ENCODE data around the gene PTF1A.

Gene PTF1A

DNA sequence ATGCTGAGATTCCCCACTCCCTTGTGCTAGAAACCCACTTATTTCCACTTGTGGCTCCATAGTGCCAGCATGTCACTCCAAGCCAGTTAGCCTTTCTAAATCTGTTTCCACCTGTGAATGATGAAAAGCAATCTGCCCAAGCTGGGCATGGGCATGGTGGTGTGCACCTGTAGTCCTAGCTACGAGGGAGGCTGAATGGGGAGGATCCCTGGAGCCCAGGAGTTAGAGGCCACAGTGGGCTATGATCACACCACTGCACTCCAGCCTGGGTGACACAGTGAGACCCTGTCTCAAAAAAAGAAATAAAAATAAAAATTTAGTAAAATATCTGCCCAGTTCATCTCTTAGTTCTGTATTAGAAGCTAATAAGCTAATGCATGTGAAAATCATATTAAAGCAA lies 5.0 kb upstream of the PTF1A start:
- TF ChIP-seq, protein P1, sequence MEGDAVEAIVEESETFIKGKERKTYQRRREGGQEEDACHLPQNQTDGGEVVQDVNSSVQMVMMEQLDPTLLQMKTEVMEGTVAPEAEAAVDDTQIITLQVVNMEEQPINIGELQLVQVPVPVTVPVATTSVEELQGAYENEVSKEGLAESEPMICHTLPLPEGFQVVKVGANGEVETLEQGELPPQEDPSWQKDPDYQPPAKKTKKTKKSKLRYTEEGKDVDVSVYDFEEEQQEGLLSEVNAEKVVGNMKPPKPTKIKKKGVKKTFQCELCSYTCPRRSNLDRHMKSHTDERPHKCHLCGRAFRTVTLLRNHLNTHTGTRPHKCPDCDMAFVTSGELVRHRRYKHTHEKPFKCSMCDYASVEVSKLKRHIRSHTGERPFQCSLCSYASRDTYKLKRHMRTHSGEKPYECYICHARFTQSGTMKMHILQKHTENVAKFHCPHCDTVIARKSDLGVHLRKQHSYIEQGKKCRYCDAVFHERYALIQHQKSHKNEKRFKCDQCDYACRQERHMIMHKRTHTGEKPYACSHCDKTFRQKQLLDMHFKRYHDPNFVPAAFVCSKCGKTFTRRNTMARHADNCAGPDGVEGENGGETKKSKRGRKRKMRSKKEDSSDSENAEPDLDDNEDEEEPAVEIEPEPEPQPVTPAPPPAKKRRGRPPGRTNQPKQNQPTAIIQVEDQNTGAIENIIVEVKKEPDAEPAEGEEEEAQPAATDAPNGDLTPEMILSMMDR (IDR thresholded peaks at IDR 0.05; ENCODE audit: low read depth, low read length, missing control alignments): no peak
- DNase-seq (ENCODE audit: low read depth): no peak
- H3K4me3 ChIP-seq (ENCODE audit: low read depth, low read length): no peak overlapping the region

GRCh38 chr10:23189024-23189423 lies 3.1 kb upstream of the PTF1A start:
- DNase-seq (ENCODE audit: low read depth): no peak
- H3K4me3 ChIP-seq (ENCODE audit: low read depth, low read length): no peak overlapping the region
- TF ChIP-seq, protein P1 (IDR thresholded peaks at IDR 0.05; ENCODE audit: low read depth, low read length, missing control alignments): no peak

DNA sequence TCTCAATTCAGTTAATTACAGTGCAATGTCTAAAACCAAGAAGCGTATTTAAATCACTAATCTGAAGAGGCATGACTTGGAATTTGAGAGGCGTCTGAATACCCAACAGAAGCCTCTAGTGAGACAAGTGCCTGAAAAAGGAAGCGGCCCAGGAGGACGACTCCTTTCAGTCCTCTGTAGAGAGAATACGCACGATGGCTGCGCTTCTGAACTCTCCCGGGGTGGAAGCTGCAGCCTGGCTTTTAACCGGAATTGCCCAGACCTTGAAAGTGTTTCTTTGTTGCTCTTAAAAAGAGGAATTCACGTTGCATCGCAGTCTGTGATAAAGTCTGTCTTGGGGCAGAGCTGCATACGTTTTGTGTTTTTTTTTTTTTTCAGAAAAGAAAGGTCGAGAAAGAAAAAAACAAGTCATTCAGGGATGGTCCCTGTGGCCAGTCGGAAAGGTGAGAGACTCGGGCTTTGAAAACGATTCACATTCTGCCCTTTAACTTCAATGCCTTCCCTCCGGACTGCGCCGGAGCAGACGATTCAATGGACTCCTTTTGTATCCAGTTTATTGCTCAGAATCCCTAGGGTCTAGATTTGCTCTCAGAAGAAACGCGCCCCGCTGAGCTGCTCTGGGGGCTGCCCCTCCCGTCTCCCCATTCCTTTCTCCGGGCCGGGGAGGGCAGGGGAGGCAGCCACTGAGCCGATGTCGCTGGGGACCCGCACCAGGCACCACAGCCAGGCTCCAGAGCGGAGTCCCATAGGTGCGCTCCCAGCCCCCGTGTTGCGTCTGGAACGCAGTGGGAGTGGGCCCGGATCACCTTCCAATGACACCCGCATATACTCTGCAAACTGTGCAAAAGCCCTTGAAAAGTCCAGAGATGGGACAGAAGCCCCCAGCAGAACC lies 994 bp upstream of the PTF1A start:
- TF ChIP-seq, protein P1 (IDR thresholded peaks at IDR 0.05; ENCODE audit: low read depth, low read length, missing control alignments): no peak
- DNase-seq (ENCODE audit: low read depth): no peak
- H3K4me3 ChIP-seq (ENCODE audit: low read depth, low read length): no peak overlapping the region

DNA sequence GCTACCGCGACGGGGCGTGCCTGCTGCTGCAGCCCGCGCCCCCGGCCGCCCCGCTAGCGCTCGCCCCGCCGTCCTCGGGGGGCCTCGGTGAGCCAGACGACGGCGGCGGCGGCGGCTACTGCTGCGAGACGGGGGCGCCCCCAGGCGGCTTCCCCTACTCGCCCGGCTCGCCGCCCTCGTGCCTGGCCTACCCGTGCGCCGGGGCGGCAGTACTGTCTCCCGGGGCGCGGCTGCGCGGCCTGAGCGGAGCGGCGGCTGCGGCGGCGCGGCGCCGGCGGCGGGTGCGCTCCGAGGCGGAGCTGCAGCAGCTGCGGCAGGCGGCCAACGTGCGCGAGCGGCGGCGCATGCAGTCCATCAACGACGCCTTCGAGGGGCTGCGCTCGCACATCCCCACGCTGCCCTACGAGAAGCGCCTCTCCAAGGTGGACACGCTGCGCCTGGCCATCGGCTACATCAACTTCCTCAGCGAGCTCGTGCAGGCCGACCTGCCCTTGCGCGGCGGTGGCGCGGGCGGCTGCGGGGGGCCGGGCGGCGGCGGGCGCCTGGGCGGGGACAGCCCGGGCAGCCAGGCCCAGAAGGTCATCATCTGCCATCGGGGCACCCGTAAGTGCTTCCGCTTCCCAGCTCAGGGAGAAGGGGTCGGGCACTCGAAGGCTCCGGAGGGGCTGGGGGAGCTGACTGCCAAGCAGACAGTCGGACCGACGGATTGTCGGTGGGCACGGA lies 761 bp downstream of the PTF1A start:
- no peak overlapping the region for H3K4me3 ChIP-seq (ENCODE audit: low read depth, low read length)
- no peak for DNase-seq (ENCODE audit: low read depth)
- TF ChIP-seq, protein P1 (IDR thresholded peaks at IDR 0.05; ENCODE audit: low read depth, low read length, missing control alignments): no peak

DNA sequence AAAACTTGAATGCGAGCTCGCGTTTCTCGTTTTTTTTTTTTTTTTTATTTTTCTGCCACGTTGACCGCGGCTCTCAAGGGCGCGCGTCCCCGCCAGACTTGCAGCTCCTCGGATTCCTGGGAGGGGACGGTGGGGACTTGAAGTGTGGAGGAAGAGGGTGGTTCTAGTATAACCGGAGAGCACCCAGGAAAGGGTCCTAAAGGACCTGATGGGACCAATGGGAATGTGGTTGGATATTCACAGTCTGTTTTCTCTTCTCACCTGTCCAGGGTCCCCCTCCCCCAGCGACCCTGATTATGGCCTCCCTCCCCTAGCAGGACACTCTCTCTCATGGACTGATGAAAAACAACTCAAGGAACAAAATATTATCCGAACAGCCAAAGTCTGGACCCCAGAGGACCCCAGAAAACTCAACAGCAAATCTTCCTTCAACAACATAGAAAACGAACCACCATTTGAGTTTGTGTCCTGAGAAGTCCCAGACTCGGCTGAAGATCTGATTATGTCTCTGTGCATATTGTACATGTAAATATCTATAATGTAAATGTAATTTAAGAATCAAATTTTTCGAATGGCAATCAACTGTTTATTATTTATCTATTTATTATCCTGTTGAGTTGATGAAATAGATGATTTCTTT lies 1.4 kb downstream of the PTF1A start:
- TF ChIP-seq, protein P1 (IDR thresholded peaks at IDR 0.05; ENCODE audit: low read depth, low read length, missing control alignments): no peak
- H3K4me3 ChIP-seq (ENCODE audit: low read depth, low read length): no peak overlapping the region
- DNase-seq (ENCODE audit: low read depth): no peak

- DNase-seq (ENCODE audit: low read depth): no peak
- no peak overlapping the region for H3K4me3 ChIP-seq (ENCODE audit: low read depth, low read length)
- TF ChIP-seq, protein P1 (IDR thresholded peaks at IDR 0.05; ENCODE audit: low read depth, low read length, missing control alignments): no peak
Observed at GRCh38 chr10:23194471-23194965, 2.4 kb downstream of the PTF1A start.
